Glutamatergic neuron (in vitro differentiated cells): ENCODE measurements around the gene GRIK5. TPM values are rescaled to one million over a fixed set of nuclear protein-coding genes. Genes with fewer than 3 reads are reported as not detected.

Source experiments
- DNase-seq: peaks from one replicate; pipeline ENCODE4 v3.0.0; 2022
- H3K27ac Mint-ChIP-seq: one replicate; pipeline ENCODE4 v1.8.0; 2020; ENCODE audit warnings: mild to moderate bottlenecking, mixed read lengths, inconsistent platforms; ENCODE audit not compliant: unreplicated experiment
- H3K27me3 Mint-ChIP-seq: one replicate; pipeline ENCODE4 v1.8.0; 2020; ENCODE audit warnings: mild to moderate bottlenecking, moderate library complexity, mixed read lengths, inconsistent platforms; ENCODE audit not compliant: unreplicated experiment
- H3K36me3 Mint-ChIP-seq: one replicate; pipeline ENCODE4 v1.8.0; 2020; ENCODE audit warnings: mild to moderate bottlenecking, mixed read lengths, inconsistent platforms; ENCODE audit not compliant: unreplicated experiment
- H3K4me1 Mint-ChIP-seq: one replicate; pipeline ENCODE4 v1.8.0; 2020; ENCODE audit warnings: mild to moderate bottlenecking, low read depth, mixed read lengths, inconsistent platforms; ENCODE audit not compliant: unreplicated experiment
- H3K4me3 Mint-ChIP-seq: one replicate; pipeline ENCODE4 v1.8.0; 2020; ENCODE audit warnings: mild to moderate bottlenecking, mixed read lengths, inconsistent platforms; ENCODE audit not compliant: unreplicated experiment
- H3K9me3 Mint-ChIP-seq: one replicate; pipeline ENCODE4 v1.8.0; 2020; ENCODE audit warnings: mild to moderate bottlenecking, moderate library complexity, mixed read lengths, inconsistent platforms; ENCODE audit not compliant: unreplicated experiment
- total RNA-seq: library from RNA; stranded (reverse); fragmentation: NEBNext Ultra II Directional; extraction: Animal tissue kit (Norgen Biotek cat#: 25700); gene quantifications from one replicate; pipeline ENCODE4 v1.2.1, GENCODE V29; 2021; ENCODE audit not compliant: unreplicated experiment
- TF ChIP-seq, protein P1 (sequence below): fragments of 200-600 bp; sonication (generic); IDR thresholded peaks from one replicate; pipeline ENCODE4 v1.5.0; 2021; ENCODE audit not compliant: partially characterized antibody, unreplicated experiment

GRIK5 gene
- total RNA-seq, 1 donor from 2014 or later, result 79.1 TPM

DNA sequence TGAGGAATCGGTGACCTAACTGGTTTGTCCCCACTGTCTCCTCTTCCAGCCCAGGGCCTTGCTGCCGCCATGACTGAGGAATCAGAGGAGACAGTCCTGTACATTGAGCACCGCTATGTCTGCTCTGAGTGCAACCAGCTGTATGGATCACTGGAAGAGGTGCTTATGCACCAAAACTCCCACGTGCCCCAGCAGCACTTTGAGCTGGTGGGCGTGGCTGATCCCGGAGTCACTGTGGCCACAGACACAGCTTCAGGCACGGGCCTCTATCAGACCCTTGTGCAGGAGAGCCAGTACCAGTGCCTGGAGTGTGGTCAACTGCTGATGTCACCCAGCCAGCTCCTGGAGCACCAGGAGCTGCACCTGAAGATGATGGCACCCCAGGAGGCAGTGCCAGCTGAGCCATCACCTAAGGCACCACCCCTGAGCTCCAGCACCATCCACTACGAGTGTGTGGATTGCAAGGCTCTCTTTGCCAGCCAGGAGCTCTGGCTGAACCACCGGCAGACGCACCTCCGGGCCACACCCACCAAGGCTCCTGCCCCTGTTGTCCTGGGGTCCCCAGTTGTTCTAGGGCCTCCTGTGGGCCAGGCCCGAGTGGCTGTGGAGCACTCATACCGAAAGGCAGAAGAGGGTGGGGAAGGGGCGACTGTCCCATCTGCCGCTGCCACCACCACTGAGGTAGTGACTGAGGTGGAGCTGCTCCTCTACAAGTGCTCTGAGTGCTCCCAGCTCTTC, 8.7 kb upstream of the GRIK5 start:
- no peak for DNase-seq
- Mint-ChIP-seq H3K4me3 (peak overlapping the region; percentile 94), H3K4me1 (peaks cover 21% of the 10 kb centered on the region), H3K36me3 (no peaks in the 10 kb centered on the region), H3K27me3 (peaks cover 24% of the 10 kb centered on the region), H3K27ac (peak overlapping the region; percentile 10), H3K9me3 (peaks cover 23% of the 10 kb centered on the region)
- TF ChIP-seq, protein P1, sequence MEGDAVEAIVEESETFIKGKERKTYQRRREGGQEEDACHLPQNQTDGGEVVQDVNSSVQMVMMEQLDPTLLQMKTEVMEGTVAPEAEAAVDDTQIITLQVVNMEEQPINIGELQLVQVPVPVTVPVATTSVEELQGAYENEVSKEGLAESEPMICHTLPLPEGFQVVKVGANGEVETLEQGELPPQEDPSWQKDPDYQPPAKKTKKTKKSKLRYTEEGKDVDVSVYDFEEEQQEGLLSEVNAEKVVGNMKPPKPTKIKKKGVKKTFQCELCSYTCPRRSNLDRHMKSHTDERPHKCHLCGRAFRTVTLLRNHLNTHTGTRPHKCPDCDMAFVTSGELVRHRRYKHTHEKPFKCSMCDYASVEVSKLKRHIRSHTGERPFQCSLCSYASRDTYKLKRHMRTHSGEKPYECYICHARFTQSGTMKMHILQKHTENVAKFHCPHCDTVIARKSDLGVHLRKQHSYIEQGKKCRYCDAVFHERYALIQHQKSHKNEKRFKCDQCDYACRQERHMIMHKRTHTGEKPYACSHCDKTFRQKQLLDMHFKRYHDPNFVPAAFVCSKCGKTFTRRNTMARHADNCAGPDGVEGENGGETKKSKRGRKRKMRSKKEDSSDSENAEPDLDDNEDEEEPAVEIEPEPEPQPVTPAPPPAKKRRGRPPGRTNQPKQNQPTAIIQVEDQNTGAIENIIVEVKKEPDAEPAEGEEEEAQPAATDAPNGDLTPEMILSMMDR, result no peak

DNA sequence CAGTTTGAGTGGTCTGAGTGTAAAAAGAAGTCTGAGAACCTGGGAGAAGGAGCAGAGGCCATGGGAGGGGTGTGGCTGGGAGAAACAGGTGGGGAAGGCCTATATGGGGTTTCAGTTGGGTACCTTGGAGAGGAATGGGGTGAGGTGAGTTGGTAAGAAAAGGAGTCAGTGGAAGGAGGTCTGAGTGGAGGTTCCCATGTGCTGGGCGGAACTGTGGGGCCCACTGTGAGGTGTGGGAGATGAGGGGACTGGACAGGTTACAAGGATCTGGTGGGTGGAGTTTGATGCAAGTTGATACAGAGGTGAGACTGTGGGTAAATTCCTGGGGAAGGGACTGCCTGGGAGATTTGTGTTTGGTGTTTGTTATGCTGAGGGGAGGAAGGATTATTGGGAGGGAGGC, 8.1 kb upstream of the GRIK5 start:
- peak overlapping the region; percentile 94 for H3K4me3 Mint-ChIP-seq
- no peaks in the 10 kb centered on the region for H3K36me3 Mint-ChIP-seq
- H3K27me3 Mint-ChIP-seq, result peaks cover 24% of the 10 kb centered on the region
- H3K9me3 Mint-ChIP-seq, result peaks cover 23% of the 10 kb centered on the region
- peaks cover 21% of the 10 kb centered on the region for H3K4me1 Mint-ChIP-seq
- TF ChIP-seq, protein P1, result no peak
- DNase-seq, result no peak
- H3K27ac Mint-ChIP-seq, result peak overlapping the region; percentile 19

DNA sequence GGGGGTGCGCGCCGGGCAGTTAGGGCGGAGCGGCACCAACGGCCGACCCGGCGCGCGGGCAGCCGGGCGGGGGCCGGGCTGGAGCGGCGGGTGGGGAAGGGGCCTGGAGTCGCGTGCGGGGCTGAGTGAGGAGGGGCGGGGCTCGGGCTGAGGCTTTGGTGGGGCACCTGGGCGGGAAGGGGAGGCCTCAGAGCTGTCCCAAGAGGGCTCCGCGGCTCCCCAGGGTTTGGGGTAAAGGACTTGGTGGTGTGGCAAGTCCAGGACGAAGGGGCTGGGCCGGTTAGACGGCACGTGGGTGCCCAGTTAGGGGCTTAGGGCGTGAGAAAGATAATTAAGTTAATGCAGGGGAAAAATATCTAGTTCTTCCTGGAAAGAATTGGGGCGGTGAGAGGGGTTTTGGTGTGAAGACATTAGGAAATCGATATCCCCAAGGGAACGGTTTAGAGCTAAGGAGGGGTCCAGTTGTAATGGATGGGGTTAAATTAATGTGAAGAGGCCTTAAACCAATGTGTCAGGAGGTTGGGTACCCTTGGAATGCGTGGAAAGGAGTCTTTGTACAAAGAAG, 6.5 kb upstream of the GRIK5 start:
- Mint-ChIP-seq H3K27ac (peak overlapping the region; percentile 82), H3K9me3 (peaks cover 24% of the 10 kb centered on the region), H3K36me3 (no peaks in the 10 kb centered on the region), H3K4me3 (peak overlapping the region; percentile 94), H3K27me3 (peaks cover 24% of the 10 kb centered on the region), H3K4me1 (peaks cover 21% of the 10 kb centered on the region)
- TF ChIP-seq, protein P1, result no peak
- peak; percentile 66 for DNase-seq

DNA sequence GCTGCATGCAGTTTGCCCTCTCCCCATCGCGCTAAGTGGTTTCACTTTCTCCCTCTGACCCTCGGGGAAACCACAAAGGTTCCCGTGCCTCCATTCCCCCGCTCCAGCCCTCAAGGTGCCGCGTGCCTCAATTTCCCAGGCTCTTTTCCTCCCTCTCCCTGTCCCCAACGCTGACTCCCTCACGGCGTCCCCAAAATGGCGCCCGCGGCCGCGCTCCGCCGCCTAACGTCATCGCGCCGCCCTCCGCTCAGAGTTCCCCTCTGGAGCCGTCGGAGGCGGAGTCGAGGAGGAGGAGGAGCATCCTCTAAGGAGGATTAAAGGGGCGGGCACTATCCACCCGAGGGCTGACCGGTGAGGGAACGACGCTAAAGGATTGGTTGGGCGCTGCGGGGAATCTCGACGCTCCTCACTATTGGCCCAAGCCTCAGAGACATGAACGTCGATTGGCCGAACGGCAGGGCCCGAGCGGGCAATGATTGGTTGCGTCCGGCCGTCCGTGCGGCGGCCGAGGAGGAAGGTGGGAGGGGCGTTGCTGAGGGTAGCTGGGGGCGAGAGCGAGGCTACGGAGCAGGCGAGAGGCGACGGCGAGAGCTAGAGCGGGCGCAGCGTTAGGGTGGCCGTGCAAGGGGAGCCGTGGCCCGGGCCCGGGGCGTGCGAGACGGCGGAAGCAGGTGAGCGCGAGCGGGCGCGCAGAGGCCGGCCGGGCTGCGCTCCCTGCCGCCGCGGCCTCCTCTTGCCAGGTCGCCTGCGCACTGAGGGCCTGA, 5.8 kb upstream of the GRIK5 start, which contains the start of gene ZNF574:
Gene ZNF574, plus strand, starts transcription at position 551 of the 764 bp plus-strand sequence. CDS start 2,441 bp downstream, outside the sequence.
- Mint-ChIP-seq H3K9me3 (peaks cover 26% of the 10 kb centered on the region), H3K27ac (peak within 1 kb of the TSS; percentile 99), H3K4me1 (peaks cover 21% of the 10 kb centered on the region), H3K27me3 (peaks cover 25% of the 10 kb centered on the region), H3K4me3 (peak within 1 kb of the TSS; percentile 96), H3K36me3 (no peaks in the 10 kb centered on the region)
- DNase-seq, result peak; percentile 97
- TF ChIP-seq, protein P1, result no peak
